Measurements from ENCODE around the gene ITGA2.

ITGA2 gene

GRCh38 chr5:53031695-53032096, 42.5 kb downstream of the ITGA2 start:
- DNase-seq (ENCODE audit: low read depth): peak; percentile 31
- TF ChIP-seq MAX (IDR thresholded peaks at IDR 0.05; ENCODE audit: low read depth, low read length): no peak
- TF ChIP-seq POLR2A (IDR thresholded peaks at IDR 0.05; ENCODE audit: extremely low read depth, insufficient read length): no peak
- TF ChIP-seq CTCF (IDR thresholded peaks at IDR 0.05; ENCODE audit: low read depth, low read length): no peak
- no peak for TF ChIP-seq MYC (IDR thresholded peaks at IDR 0.05; ENCODE audit: low read depth, low read length)
- no peak overlapping the region for H3K4me3 ChIP-seq (ENCODE audit: low read depth, low read length)

GRCh38 chr5:53032188-53032587, 43.0 kb downstream of the ITGA2 start:
- no peak overlapping the region for H3K4me3 ChIP-seq (ENCODE audit: low read depth, low read length)
- TF ChIP-seq MYC (IDR thresholded peaks at IDR 0.05; ENCODE audit: low read depth, low read length) (no peak), POLR2A (IDR thresholded peaks at IDR 0.05; ENCODE audit: extremely low read depth, insufficient read length) (no peak), MAX (IDR thresholded peaks at IDR 0.05; ENCODE audit: low read depth, low read length) (no peak), CTCF (IDR thresholded peaks at IDR 0.05; ENCODE audit: low read depth, low read length) (no peak)
- no peak for DNase-seq (ENCODE audit: low read depth)

- H3K4me3 ChIP-seq (ENCODE audit: low read depth, low read length): no peak overlapping the region
- TF ChIP-seq POLR2A (IDR thresholded peaks at IDR 0.05; ENCODE audit: extremely low read depth, insufficient read length) (no peak), MAX (IDR thresholded peaks at IDR 0.05; ENCODE audit: low read depth, low read length) (no peak), MYC (IDR thresholded peaks at IDR 0.05; ENCODE audit: low read depth, low read length) (no peak), CTCF (IDR thresholded peaks at IDR 0.05; ENCODE audit: low read depth, low read length) (no peak)
- no peak for DNase-seq (ENCODE audit: low read depth)
Measured at GRCh38 chr5:53034832-53035231, 45.7 kb downstream of the ITGA2 start.

- TF ChIP-seq POLR2A (IDR thresholded peaks at IDR 0.05; ENCODE audit: extremely low read depth, insufficient read length): no peak
- peak; percentile 54 for TF ChIP-seq CTCF (IDR thresholded peaks at IDR 0.05; ENCODE audit: low read depth, low read length)
- no peak for TF ChIP-seq MYC (IDR thresholded peaks at IDR 0.05; ENCODE audit: low read depth, low read length)
- H3K4me3 ChIP-seq (ENCODE audit: low read depth, low read length): no peak overlapping the region
- peak; percentile 9 for DNase-seq (ENCODE audit: low read depth)
Measured at GRCh38 chr5:53035868-53036381, 46.8 kb downstream of the ITGA2 start.

- H3K4me3 ChIP-seq (ENCODE audit: low read depth, low read length): no peak overlapping the region
- DNase-seq (ENCODE audit: low read depth): no peak
- no peak for TF ChIP-seq MYC (IDR thresholded peaks at IDR 0.05; ENCODE audit: low read depth, low read length)
- TF ChIP-seq POLR2A (IDR thresholded peaks at IDR 0.05; ENCODE audit: extremely low read depth, insufficient read length): no peak
- TF ChIP-seq CTCF (IDR thresholded peaks at IDR 0.05; ENCODE audit: low read depth, low read length): no peak
- no peak for TF ChIP-seq MAX (IDR thresholded peaks at IDR 0.05; ENCODE audit: low read depth, low read length)
Measured at GRCh38 chr5:53037141-53037859, 48.1 kb downstream of the ITGA2 start.

Measured in NB4 (cell line).